Measurements from ENCODE around the gene PPP2R5E.

GRCh38 chr14:63459738-63460137 is 83.4 kb downstream of the PPP2R5E start:
- TF ChIP-seq CTCF (IDR thresholded peaks at IDR 0.05; ENCODE audit: extremely low read depth in 1 of 2, insufficient read depth in 1 of 2, low read depth in 1 of 2, low read length in 2 of 2), result no peak
- TF ChIP-seq POLR2A (IDR thresholded peaks at IDR 0.05; ENCODE audit: low read depth, low read length), result no peak

Measured in endothelial cell of umbilical vein (primary cell).